MM.1S (cell line): ENCODE data around the gene DEUP1.

Source experiments
- CTCF ChIP-seq: fragments of 300-600 bp; sonication (generic); IDR thresholded peaks from 2 replicates; pipeline ENCODE4 v1.5.1; 2016; ENCODE audit warnings: antibody characterized with exemption, low read length, mixed read lengths
- EZH2 ChIP-seq: fragments of 300-600 bp; sonication (generic); optimal IDR thresholded peaks from 2 replicates; pipeline ENCODE3; 2017; ENCODE audit warnings: low read depth, mild to moderate bottlenecking, antibody characterized with exemption, low read length, mixed read lengths

- TF ChIP-seq CTCF = no peak
- TF ChIP-seq EZH2 = no peak
These were observed at the start of gene DEUP1 for GRCh38 chr11:93330446-93330984.
